Ascending aorta (tissue), 2 donors: ENCODE results near the gene IGSF11. TPM values are rescaled to one million over a fixed set of nuclear protein-coding genes. Genes with fewer than 3 reads are reported as not detected.

Experiments
- DNase-seq, 2 donors: peaks; one replicate each; pipeline ENCODE4 v3.0.0-alpha.2; 2019; ENCODE audit warnings: low spot score in 2 of 2
- H3K27ac ChIP-seq, 2 donors: fragments of 200-600 bp; sonication (generic); one replicate each; pipeline ENCODE4 v1.5.1; 2016 to 2017; ENCODE audit warnings: mild to moderate bottlenecking in 1 of 2
- H3K27me3 ChIP-seq: fragments of 200-600 bp; sonication (generic); one replicate; pipeline ENCODE4 v1.5.1; 2017
- H3K36me3 ChIP-seq, 2 donors: fragments of 200-600 bp; sonication (generic); one replicate each; pipeline ENCODE4 v1.5.1; 2016
- H3K4me1 ChIP-seq, 2 donors: fragments of 200-600 bp; sonication (generic); one replicate each; pipeline ENCODE4 v1.5.1; 2016 to 2017; ENCODE audit warnings: mild to moderate bottlenecking in 1 of 2
- H3K4me3 ChIP-seq, 2 donors: fragments of 200-600 bp; sonication (generic); one replicate each; pipeline ENCODE4 v1.5.1; 2016 to 2017; ENCODE audit warnings: mild to moderate bottlenecking in 1 of 2
- H3K9me3 ChIP-seq, 2 donors: fragments of 200-600 bp; sonication (generic); one replicate each; pipeline ENCODE4 v1.5.1; 2016
- intact Hi-C: fragments of 100-400 bp; cut with DNase I; formaldehyde crosslinking; loops from one replicate; pipeline ENCODE4 v1.15.1; 2023
- total RNA-seq: library from RNA; depleted of rRNA; stranded (reverse); fragments of >200 nt; gene quantifications from one replicate; pipeline ENCODE4 v1.1.0, GENCODE V29; 2016
- TF ChIP-seq, protein P1 (sequence below), 3 experiments: fragments of 200-600 bp in 2 of 3; fragments of 450-650 bp in 1 of 3; sonication (generic) in 2 of 3; IDR thresholded peaks; one replicate each; pipeline ENCODE4 v1.5.1; 2016 to 2019; ENCODE audit warnings: antibody characterized with exemption in 3 of 3, mild to moderate bottlenecking in 1 of 3, moderate library complexity in 1 of 3

IGSF11 gene
- total RNA-seq, 1 donor from 2014 or later = not detected

DNA sequence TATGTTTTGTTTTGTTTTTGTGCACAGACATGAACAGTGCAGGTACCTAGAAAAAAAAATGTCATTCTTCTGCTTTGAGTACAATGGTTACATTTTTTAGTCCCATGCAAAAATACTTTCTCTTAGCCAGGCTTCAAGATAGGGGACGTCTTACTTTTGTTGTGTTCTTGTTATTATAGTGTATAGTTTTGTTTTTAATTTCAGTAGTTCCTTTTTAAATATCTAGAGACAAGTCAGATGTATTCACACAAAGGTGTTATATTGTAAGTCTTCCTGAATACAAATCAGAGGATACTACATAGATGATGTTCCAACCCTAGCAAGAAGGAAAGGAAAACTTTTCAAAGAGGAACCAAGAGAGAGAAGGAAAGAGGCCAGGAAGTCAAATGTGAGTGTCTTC lies 28.8 kb upstream of the IGSF11 start:
- Histone ChIP-seq H3K27me3 (no peaks in the 10 kb centered on the region), H3K4me1 (no peaks in the 10 kb centered on the region), H3K4me3 (no peak overlapping the region), H3K36me3 (no peaks in the 10 kb centered on the region), H3K27ac (no peak overlapping the region), H3K9me3 (no peaks in the 10 kb centered on the region)
- TF ChIP-seq, protein P1, sequence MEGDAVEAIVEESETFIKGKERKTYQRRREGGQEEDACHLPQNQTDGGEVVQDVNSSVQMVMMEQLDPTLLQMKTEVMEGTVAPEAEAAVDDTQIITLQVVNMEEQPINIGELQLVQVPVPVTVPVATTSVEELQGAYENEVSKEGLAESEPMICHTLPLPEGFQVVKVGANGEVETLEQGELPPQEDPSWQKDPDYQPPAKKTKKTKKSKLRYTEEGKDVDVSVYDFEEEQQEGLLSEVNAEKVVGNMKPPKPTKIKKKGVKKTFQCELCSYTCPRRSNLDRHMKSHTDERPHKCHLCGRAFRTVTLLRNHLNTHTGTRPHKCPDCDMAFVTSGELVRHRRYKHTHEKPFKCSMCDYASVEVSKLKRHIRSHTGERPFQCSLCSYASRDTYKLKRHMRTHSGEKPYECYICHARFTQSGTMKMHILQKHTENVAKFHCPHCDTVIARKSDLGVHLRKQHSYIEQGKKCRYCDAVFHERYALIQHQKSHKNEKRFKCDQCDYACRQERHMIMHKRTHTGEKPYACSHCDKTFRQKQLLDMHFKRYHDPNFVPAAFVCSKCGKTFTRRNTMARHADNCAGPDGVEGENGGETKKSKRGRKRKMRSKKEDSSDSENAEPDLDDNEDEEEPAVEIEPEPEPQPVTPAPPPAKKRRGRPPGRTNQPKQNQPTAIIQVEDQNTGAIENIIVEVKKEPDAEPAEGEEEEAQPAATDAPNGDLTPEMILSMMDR (IDR thresholded peaks at IDR 0.05) = no peak
- no peak for DNase-seq
- intact Hi-C loops = no loop called here

DNA sequence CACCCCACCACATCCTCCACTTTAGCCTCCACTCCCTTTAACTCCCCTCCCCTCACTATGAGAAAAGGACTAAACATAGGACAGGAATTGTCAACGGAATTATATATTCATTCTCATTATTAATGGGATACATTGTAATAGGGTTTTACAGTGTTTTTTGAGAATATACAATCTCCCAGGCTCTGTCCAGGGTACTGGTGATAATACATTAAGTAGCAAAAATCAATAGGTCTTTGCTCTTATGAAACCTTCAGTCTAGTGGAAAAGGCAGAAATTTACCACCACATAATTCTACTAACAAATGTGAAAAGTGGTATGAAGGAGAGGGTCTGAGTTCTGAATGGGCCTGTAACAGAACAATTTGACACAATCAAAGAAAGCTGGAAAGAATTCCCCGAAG lies 28.2 kb upstream of the IGSF11 start:
- no peaks in the 10 kb centered on the region for H3K9me3 ChIP-seq
- H3K36me3 ChIP-seq = no peaks in the 10 kb centered on the region
- intact Hi-C loops = no loop called here
- DNase-seq = no peak
- no peak overlapping the region for H3K4me3 ChIP-seq
- TF ChIP-seq, protein P1 (IDR thresholded peaks at IDR 0.05) = no peak
- H3K4me1 ChIP-seq = no peaks in the 10 kb centered on the region
- H3K27me3 ChIP-seq = no peaks in the 10 kb centered on the region
- H3K27ac ChIP-seq = no peak overlapping the region

DNA sequence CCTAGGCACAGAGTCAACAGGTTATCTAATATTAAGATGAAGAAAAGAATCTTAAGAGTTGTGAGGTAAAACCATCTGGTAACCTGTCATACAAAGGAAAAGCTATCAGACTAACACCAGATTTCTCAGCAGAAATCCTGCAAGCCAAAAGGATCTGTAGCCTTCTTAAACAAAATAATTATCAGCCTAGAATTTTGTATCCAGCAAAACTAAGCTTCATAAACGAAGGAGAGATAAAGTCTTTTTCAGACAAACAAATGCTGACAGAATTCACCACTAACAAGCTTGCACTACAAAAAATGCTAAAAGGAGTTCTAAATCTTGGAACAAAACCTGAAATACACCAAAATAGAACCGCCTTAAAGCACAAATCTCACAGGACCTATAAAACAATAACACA lies 9.9 kb upstream of the IGSF11 start:
- Histone ChIP-seq H3K36me3 (no peaks in the 10 kb centered on the region), H3K4me1 (no peaks in the 10 kb centered on the region), H3K27ac (no peak overlapping the region), H3K9me3 (no peaks in the 10 kb centered on the region), H3K4me3 (no peak overlapping the region), H3K27me3 (no peaks in the 10 kb centered on the region)
- intact Hi-C loops = no loop called here
- DNase-seq = no peak
- TF ChIP-seq, protein P1 (IDR thresholded peaks at IDR 0.05) = no peak

DNA sequence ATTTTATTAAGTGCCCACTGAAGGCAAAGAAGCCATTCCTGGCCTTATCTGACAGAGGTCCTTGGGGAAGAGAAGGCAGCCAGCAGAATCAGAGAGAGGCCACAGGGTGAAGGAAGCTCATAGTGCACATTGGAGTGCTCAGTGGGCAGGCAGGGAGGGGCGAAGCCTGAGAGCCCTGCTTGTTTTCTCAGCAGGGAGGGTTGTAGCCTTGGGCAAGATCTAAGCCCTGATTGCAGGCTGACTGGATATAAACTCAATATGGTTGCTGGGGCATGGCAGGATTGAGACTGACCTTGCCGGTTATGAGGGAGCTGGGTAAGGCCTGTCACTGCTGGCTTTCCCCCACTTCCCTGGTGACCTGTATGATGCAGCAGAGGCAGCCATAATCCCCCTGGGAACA lies 7.5 kb upstream of the IGSF11 start:
- intact Hi-C loops = no loop called here
- Histone ChIP-seq H3K4me1 (no peaks in the 10 kb centered on the region), H3K27me3 (no peaks in the 10 kb centered on the region), H3K36me3 (no peaks in the 10 kb centered on the region), H3K4me3 (no peak overlapping the region), H3K9me3 (no peaks in the 10 kb centered on the region), H3K27ac (no peak overlapping the region)
- DNase-seq = no peak
- TF ChIP-seq, protein P1 (IDR thresholded peaks at IDR 0.05) = no peak

DNA sequence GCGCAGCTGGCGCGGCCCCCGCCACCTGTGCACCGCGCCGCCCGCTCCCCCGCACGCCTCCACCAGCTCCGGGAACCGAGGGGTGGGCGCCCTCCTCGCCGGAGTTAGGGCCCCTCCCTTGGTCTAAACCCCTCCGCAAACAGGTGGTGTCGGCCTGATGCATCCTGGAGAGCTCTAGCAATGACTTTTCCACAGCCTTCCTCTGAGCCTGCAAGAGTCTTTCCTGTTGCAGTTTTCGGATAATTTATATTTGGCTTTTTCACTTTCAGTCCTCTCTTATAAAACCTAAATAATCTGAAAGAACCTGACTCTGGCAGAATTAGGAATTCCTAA lies 334 bp upstream of the IGSF11 start:
- Histone ChIP-seq H3K27me3 (no peaks in the 10 kb centered on the region), H3K36me3 (no peaks in the 10 kb centered on the region), H3K27ac (no peak overlapping the region), H3K4me1 (no peaks in the 10 kb centered on the region), H3K4me3 (peak overlapping the region; percentile 56 to 72), H3K9me3 (no peaks in the 10 kb centered on the region)
- intact Hi-C loops = no loop called here
- no peak for DNase-seq
- TF ChIP-seq, protein P1 (IDR thresholded peaks at IDR 0.05) = no peak
